IMR-90 (cell line): ENCODE results near the gene DENND2D. TPM values are rescaled to one million over a fixed set of nuclear protein-coding genes. Genes with fewer than 3 reads are reported as not detected.

ENCODE experiments used
- ATAC-seq: fragments of 200-7000 bp; cut with Tn5 transposase; 2 replicates; pipeline ENCODE4 v1.9.1; 2020; ENCODE audit warnings: low read depth, mild to moderate bottlenecking, moderate library complexity
- BruUV-seq: library from RNA; stranded (reverse); fragments of 400-500 nt; replicated peaks from 2 replicates; lab custom pipeline; 2021; lab: Mats Ljungman, UMichigan
- CTCF ChIA-PET: fragments of 300-600 bp; formaldehyde crosslinking; extraction: SDS; loops from one replicate; lab custom pipeline; 2021; ENCODE audit warnings: antibody characterized with exemption; lab: Yijun Ruan, JAX
- POLR2A ChIA-PET: fragments of 300-600 bp; sonication (Branson Sonifier 250); formaldehyde crosslinking; loops from one replicate; lab custom pipeline; 2022; ENCODE audit warnings: antibody characterized with exemption; ENCODE audit not compliant: unreplicated experiment; lab: Charles Lee
- DNase-seq: peaks from one replicate; pipeline ENCODE4 v3.0.0; 2013
- H2AFZ ChIP-seq: replicated peaks from 2 replicates; pipeline ENCODE3; 2013; ENCODE audit warnings: low read length, mild to moderate bottlenecking; ENCODE audit not compliant: poor library complexity
- H2AK5ac ChIP-seq: 2 replicates; pipeline ENCODE4 v1.6.1; 2013; ENCODE audit warnings: low read depth, low read length, inconsistent platforms
- H2AK9ac ChIP-seq: replicated peaks from 2 replicates; pipeline ENCODE3; 2013; ENCODE audit warnings: mild to moderate bottlenecking, low read depth, low read length, moderate library complexity; ENCODE audit not compliant: poor library complexity
- H2BK120ac ChIP-seq: 2 replicates; pipeline ENCODE4 v1.6.1; 2013; ENCODE audit warnings: low read depth, low read length, inconsistent platforms
- H2BK15ac ChIP-seq: 3 replicates; pipeline ENCODE4 v1.6.1; 2013; ENCODE audit warnings: low read depth, low read length, inconsistent platforms
- H2BK20ac ChIP-seq: 2 replicates; pipeline ENCODE4 v1.6.1; 2013; ENCODE audit warnings: low read depth, mild to moderate bottlenecking, inconsistent platforms, low read length, moderate library complexity
- H2BK5ac ChIP-seq: 2 replicates; pipeline ENCODE4 v1.6.1; 2013; ENCODE audit warnings: mild to moderate bottlenecking, low read depth, low read length, inconsistent platforms; ENCODE audit not compliant: poor library complexity, severe bottlenecking
- H3K14ac ChIP-seq: replicated peaks from 2 replicates; pipeline ENCODE4 v1.6.1; 2013; ENCODE audit warnings: low read depth, low read length, inconsistent platforms
- H3K18ac ChIP-seq: 2 replicates; pipeline ENCODE4 v1.6.1; 2013; ENCODE audit warnings: low read depth, low read length, control low read depth
- H3K23ac ChIP-seq: 2 replicates; pipeline ENCODE4 v1.6.1; 2013; ENCODE audit warnings: low read depth, low read length, inconsistent platforms
- H3K27ac ChIP-seq: 2 replicates; pipeline ENCODE4 v1.5.1; 2013; ENCODE audit warnings: mild to moderate bottlenecking, control low read depth, low read length; ENCODE audit not compliant: insufficient read depth
- H3K27me3 ChIP-seq: 2 replicates; pipeline ENCODE4 v1.6.1; 2013; ENCODE audit warnings: low read length; ENCODE audit not compliant: control insufficient read depth, insufficient read depth
- H3K36me3 ChIP-seq: 2 replicates; pipeline ENCODE4 v1.6.1; 2013; ENCODE audit warnings: low read length, mixed read lengths; ENCODE audit not compliant: control insufficient read depth, insufficient read depth
- H3K4ac ChIP-seq: 2 replicates; pipeline ENCODE4 v1.6.1; 2013; ENCODE audit warnings: low read depth, low read length, inconsistent platforms
- H3K4me1 ChIP-seq: 2 replicates; pipeline ENCODE4 v1.6.1; 2013; ENCODE audit warnings: low read length, mixed read lengths; ENCODE audit not compliant: control insufficient read depth, insufficient read depth
- H3K4me2 ChIP-seq: 2 replicates; pipeline ENCODE4 v1.6.1; 2013; ENCODE audit warnings: low read depth, mild to moderate bottlenecking, control low read depth, low read length, moderate library complexity
- H3K4me3 ChIP-seq: 2 replicates; pipeline ENCODE4 v1.5.1; 2013; ENCODE audit warnings: low read depth, mild to moderate bottlenecking, control low read depth, low read length, moderate library complexity; ENCODE audit not compliant: insufficient read depth
- H3K56ac ChIP-seq: 2 replicates; pipeline ENCODE4 v1.6.1; 2013; ENCODE audit warnings: low read length, inconsistent platforms; ENCODE audit not compliant: insufficient read depth; ENCODE audit errors: extremely low read depth
- H3K79me1 ChIP-seq, 2 experiments: 2 replicates each; pipeline ENCODE4 v1.6.1; 2013; ENCODE audit warnings: low read length in 2 of 2, inconsistent platforms in 1 of 2, low read depth in 1 of 2
- H3K9ac ChIP-seq: 2 replicates; pipeline ENCODE4 v1.6.1; 2013; ENCODE audit warnings: low read depth, low read length, control low read depth
- H3K9me1 ChIP-seq: 2 replicates; pipeline ENCODE4 v1.6.1; 2013; ENCODE audit warnings: low read length, inconsistent platforms; ENCODE audit not compliant: insufficient read depth
- H3K9me3 ChIP-seq: 2 replicates; pipeline ENCODE4 v1.6.1; 2013; ENCODE audit warnings: low read length; ENCODE audit not compliant: control insufficient read depth, insufficient read depth
- H4K20me1 ChIP-seq: 2 replicates; pipeline ENCODE4 v1.6.1; 2013; ENCODE audit warnings: low read length, inconsistent platforms; ENCODE audit not compliant: insufficient read depth
- H4K5ac ChIP-seq: 2 replicates; pipeline ENCODE4 v1.6.1; 2013; ENCODE audit warnings: mild to moderate bottlenecking, low read depth, low read length, control low read depth
- H4K8ac ChIP-seq, 2 experiments: 2 replicates each; pipeline ENCODE4 v1.6.1; 2013; ENCODE audit warnings: low read depth in 2 of 2, low read length in 2 of 2, control low read depth in 1 of 2, inconsistent platforms in 1 of 2
- H4K91ac ChIP-seq: 2 replicates; pipeline ENCODE4 v1.6.1; 2013; ENCODE audit warnings: low read depth, low read length, inconsistent platforms; ENCODE audit not compliant: insufficient read depth
- BHLHE40 ChIP-seq: fragments of 150-350 bp; IDR thresholded peaks from 2 replicates; pipeline ENCODE4 v1.6.1; 2016; ENCODE audit warnings: mild to moderate bottlenecking, low read depth, low read length
- FOS ChIP-seq: fragments of 150-350 bp; IDR thresholded peaks from 2 replicates; pipeline ENCODE4 v1.6.1; 2016; ENCODE audit warnings: low read depth, low read length
- SMC3 ChIP-seq: fragments of 150-350 bp; IDR thresholded peaks from 2 replicates; pipeline ENCODE4 v1.6.1; 2016; ENCODE audit warnings: low read depth, mild to moderate bottlenecking, antibody characterized with exemption, low read length, moderate library complexity
- WGBS, 2 experiments: methylation state at CpG; one replicate each; pipeline versions ENCODE4 v1.1.5 to v1.1.7; 2013; ENCODE audit warnings: missing lambda C conversion rate in 2 of 2; ENCODE audit not compliant: insufficient read length in 1 of 2; ENCODE audit errors: extremely low coverage in 2 of 2; 5-methylcytosine and 5-hydroxymethylcytosine counted together
- dilution Hi-C: fragments of 300-500 bp; cut with HindIII; formaldehyde crosslinking; loops from one replicate; pipeline ENCODE4 v1.14.3; 2018; ENCODE audit warnings: low sequenced_read_pairs; ENCODE audit not compliant: unreplicated experiment
- in situ Hi-C: fragments of 300-500 bp; cut with MboI; formaldehyde crosslinking; loops from 3 replicates; pipeline ENCODE4 v1.14.3; 2019; ENCODE audit warnings: low sequenced_read_pairs, inconsistent platforms, mixed read lengths
- intact Hi-C: fragments of 100-400 bp; cut with micrococcal nuclease; formaldehyde crosslinking; loops from 2 replicates; pipeline ENCODE4 v1.10.0; 2022
- polyA plus RNA-seq, 3 experiments: library from polyadenylated mRNA; depleted of rRNA; stranded (reverse); fragments of >200 nt; gene quantifications; 2 replicates each; pipeline ENCODE4 v1.2.3, GENCODE V29; 2012; ENCODE audit warnings: low replicate concordance in 1 of 3
- total RNA-seq: library from RNA; depleted of rRNA; stranded (reverse); fragments of >200 nt; gene quantifications from 2 replicates; pipeline ENCODE4 v1.2.3, GENCODE V29; 2012

DENND2D gene
- total and polyA plus RNA-seq, 2 of the 4 experiments (the other 2 are of a cell fraction), result 0.86 to 0.90 TPM

DNA sequence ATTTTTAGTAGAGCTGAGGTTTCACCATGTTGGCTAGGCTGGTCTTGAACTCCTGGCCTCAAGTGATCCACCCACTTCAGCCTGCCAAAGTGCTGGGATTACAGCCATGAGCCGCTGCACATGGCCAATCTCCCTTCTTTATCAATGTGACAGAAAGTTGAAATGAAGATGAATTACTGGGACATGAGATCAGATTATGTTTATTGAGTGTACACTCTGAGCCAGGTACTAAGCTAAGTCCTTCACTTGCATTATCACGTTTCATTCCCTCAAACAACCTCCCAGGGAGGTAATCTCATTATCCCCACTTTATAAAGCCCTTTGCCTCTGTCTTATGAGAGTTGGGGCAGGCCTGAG, 20.8 kb upstream of the DENND2D start:
- Histone ChIP-seq H2AK5ac (no peak overlapping the region), H3K23ac (no peak overlapping the region), H4K20me1 (no peaks in the 10 kb centered on the region), H3K4me2 (no peak overlapping the region), H2AFZ (no peak overlapping the region), H3K27ac (no peak overlapping the region), H3K18ac (no peak overlapping the region), H4K8ac (no peak overlapping the region), H3K14ac (no peak overlapping the region), H3K27me3 (no peaks in the 10 kb centered on the region), H3K4ac (no peak overlapping the region), H3K4me3 (no peak overlapping the region), H3K36me3 (no peaks in the 10 kb centered on the region), H3K4me1 (peaks cover 5% of the 10 kb centered on the region), H3K9me3 (no peaks in the 10 kb centered on the region), H3K9ac (no peak overlapping the region), H2BK5ac (no peak overlapping the region), H4K5ac (no peak overlapping the region), H2BK120ac (no peak overlapping the region), H3K56ac (no peak overlapping the region), H2AK9ac (no peak overlapping the region), H3K79me1 (no peaks in the 10 kb centered on the region), H2BK15ac (no peak overlapping the region), H3K9me1 (no peaks in the 10 kb centered on the region), H2BK20ac (no peak overlapping the region), H4K91ac (no peak overlapping the region)
- ATAC-seq (no peak), DNase-seq (no peak)
- intact Hi-C loops (loop anchor here (5.0 to 10.0 kb wide), 2 partner anchors 186 to 546 kb away; no protein-coding TSS in a partner anchor), in situ Hi-C loops (loop anchor here (5.0 to 10.0 kb wide), 4 partner anchors 114 to 544 kb away; no protein-coding TSS in a partner anchor), dilution Hi-C loops (no loop called here)
- TF ChIP-seq BHLHE40, result no peak
- TF ChIP-seq FOS, result no peak
- TF ChIP-seq SMC3, result no peak
- no CpG with 5 or more reads among the region's 2 CpGs for WGBS, 2 experiments
- CTCF ChIA-PET, result interaction anchor here (0.8 to 1.0 kb wide), 2 partner anchors 113 to 180 kb away, joined by 3 read pairs; no protein-coding TSS in a partner anchor
- no TSS peak for BruUV-seq
- POLR2A ChIA-PET, result no interaction called here
